WTC11 (cell line): ENCODE results near the gene GZF1. TPM values are rescaled to one million over a fixed set of nuclear protein-coding genes. Genes with fewer than 3 reads are reported as not detected.

Experiments
- ATAC-seq: fragments of 200-7000 bp; cut with Tn5 transposase; 2 replicates; pipeline ENCODE4 v1.10.0; 2021; ENCODE audit warnings: mild to moderate bottlenecking, moderate library complexity
- CTCF ChIA-PET: fragments of 300-600 bp; sonication (Branson Sonifier 250); formaldehyde crosslinking; loops from one replicate; lab custom pipeline; 2021; ENCODE audit warnings: antibody characterized with exemption; lab: Charles Lee
- POLR2A ChIA-PET: fragments of 350-600 bp; sonication (Branson Sonifier 250); formaldehyde crosslinking; loops from one replicate; lab custom pipeline; 2021; ENCODE audit warnings: antibody characterized with exemption; lab: Charles Lee
- DNase-seq: peaks from one replicate; pipeline ENCODE4 v3.0.0; 2021; ENCODE audit warnings: low spot score
- H3K27ac Mint-ChIP-seq: 2 replicates; pipeline ENCODE4 v1.8.0; 2021; ENCODE audit warnings: mixed read lengths
- H3K27me3 Mint-ChIP-seq: 2 replicates; pipeline ENCODE4 v1.8.0; 2021; ENCODE audit warnings: low read depth, mild to moderate bottlenecking, moderate library complexity, mixed read lengths
- H3K36me3 Mint-ChIP-seq: 2 replicates; pipeline ENCODE4 v1.8.0; 2021; ENCODE audit warnings: mixed read lengths
- H3K4me1 Mint-ChIP-seq: 2 replicates; pipeline ENCODE4 v1.8.0; 2022; ENCODE audit warnings: mixed read lengths
- H3K4me3 Mint-ChIP-seq: 2 replicates; pipeline ENCODE4 v1.8.0; 2021; ENCODE audit warnings: mild to moderate bottlenecking, moderate library complexity, mixed read lengths
- H3K9me3 Mint-ChIP-seq: 2 replicates; pipeline ENCODE4 v1.8.0; 2021; ENCODE audit warnings: mixed read lengths
- ARID4B ChIP-seq: sonication (generic); formaldehyde crosslinking; IDR thresholded peaks from 2 replicates; pipeline ENCODE4 v1.8.0; 2023; ENCODE audit warnings: missing genetic modification reagents, mild to moderate bottlenecking, borderline replicate concordance
- EMX1 ChIP-seq: fragments of 250-450 bp; sonication (Bioruptor Pico); IDR thresholded peaks from 2 replicates; pipeline ENCODE4 v1.8.0; 2021; ENCODE audit warnings: mild to moderate bottlenecking
- FOXP1 ChIP-seq: sonication (generic); formaldehyde crosslinking; IDR thresholded peaks from 2 replicates; pipeline ENCODE4 v1.8.0; 2022; ENCODE audit warnings: missing genetic modification reagents, mild to moderate bottlenecking, moderate library complexity, borderline replicate concordance
- JAZF1 ChIP-seq: fragments of 250-450 bp; sonication (Bioruptor Pico); IDR thresholded peaks from 2 replicates; pipeline ENCODE4 v1.9.0; 2021; ENCODE audit warnings: moderate library complexity, mild to moderate bottlenecking, inconsistent platforms
- MLX ChIP-seq: sonication (generic); formaldehyde crosslinking; IDR thresholded peaks from 2 replicates; pipeline ENCODE4 v1.8.1; 2023; ENCODE audit warnings: mild to moderate bottlenecking, missing genetic modification reagents, moderate library complexity
- MXD4 ChIP-seq: fragments of 250-450 bp; sonication (Bioruptor Pico); IDR thresholded peaks from 2 replicates; pipeline ENCODE4 v1.8.0; 2021; ENCODE audit warnings: mild to moderate bottlenecking, moderate library complexity, borderline replicate concordance
- NFYB ChIP-seq: sonication (generic); formaldehyde crosslinking; conservative IDR thresholded peaks from 2 replicates; pipeline ENCODE4 v1.8.0; 2022; ENCODE audit warnings: low read depth, missing genetic modification reagents
- OVOL2 ChIP-seq: fragments of 250-450 bp; sonication (Bioruptor Pico); IDR thresholded peaks from 2 replicates; pipeline ENCODE4 v1.9.0; 2021; ENCODE audit warnings: mild to moderate bottlenecking, borderline replicate concordance
- SOX15 ChIP-seq: fragments of 250-450 bp; sonication (Bioruptor Pico); IDR thresholded peaks from 2 replicates; pipeline ENCODE4 v1.9.0; 2021; ENCODE audit warnings: mild to moderate bottlenecking
- TCF7 ChIP-seq: sonication (generic); formaldehyde crosslinking; IDR thresholded peaks from 2 replicates; pipeline ENCODE4 v1.8.0; 2022; ENCODE audit warnings: mild to moderate bottlenecking, low read depth, missing genetic modification reagents, moderate library complexity
- ZBTB21 ChIP-seq: sonication (generic); formaldehyde crosslinking; IDR thresholded peaks from 2 replicates; pipeline ENCODE4 v1.8.1; 2023; ENCODE audit warnings: mild to moderate bottlenecking, missing genetic modification reagents, borderline replicate concordance
- ZNF263 ChIP-seq: sonication (generic); formaldehyde crosslinking; IDR thresholded peaks from 2 replicates; pipeline ENCODE4 v1.8.1; 2022; ENCODE audit warnings: low read depth, mild to moderate bottlenecking, moderate library complexity, missing genetic modification reagents
- ZNF317 ChIP-seq: sonication (generic); formaldehyde crosslinking; IDR thresholded peaks from 2 replicates; pipeline ENCODE4 v1.8.1; 2023; ENCODE audit warnings: low read depth, mild to moderate bottlenecking, moderate library complexity, missing genetic modification reagents, borderline replicate concordance
- total RNA-seq: library from RNA; stranded (reverse); gene quantifications from 3 replicates; pipeline ENCODE4 v1.2.3, GENCODE V29; 2021
- TF ChIP-seq, protein P1 (sequence below): sonication (generic); formaldehyde crosslinking; IDR thresholded peaks from 2 replicates; pipeline ENCODE4 v1.8.0; 2022; ENCODE audit warnings: missing genetic modification reagents
- TF ChIP-seq, protein P2 (sequence below): fragments of 250-450 bp; sonication (Bioruptor Pico); IDR thresholded peaks from 2 replicates; pipeline ENCODE4 v1.9.0; 2021; ENCODE audit warnings: mild to moderate bottlenecking
- TF ChIP-seq, protein P3 (sequence below): fragments of 200-600 bp; IDR thresholded peaks from 2 replicates; pipeline ENCODE4 v1.8.0; 2022; ENCODE audit warnings: antibody characterized with exemption

Gene GZF1
- total RNA-seq, 1 experiment from 2014 or later: 9.5 TPM

- H3K4me3 Mint-ChIP-seq: no peak overlapping the region
Measured at GRCh38 chr20:23339986-23340385, 22.0 kb upstream of the GZF1 start.

More at GRCh38 chr20:23339986-23340385, 22.0 kb upstream of the GZF1 start:
- CTCF ChIA-PET: interaction anchor here (0.7 to 4.0 kb wide), 25 partner anchors 10 to 1006 kb away, joined by 3 to 41 read pairs (median 5); partner anchors contain the start of genes NAPB, NXT1 and THBD
- Mint-ChIP-seq H3K27ac (no peak overlapping the region), H3K27me3 (no peaks in the 10 kb centered on the region; the same call in 1 of the 2 replicates)
- no peak for ATAC-seq
- TF ChIP-seq SOX15 (CRISPR knock-in tag): no peak
- no peak for TF ChIP-seq OVOL2 (CRISPR knock-in tag)
- no peak for TF ChIP-seq MLX (CRISPR knock-in tag)
- no peak for TF ChIP-seq ZBTB21 (CRISPR knock-in tag)
- TF ChIP-seq, protein P1, sequence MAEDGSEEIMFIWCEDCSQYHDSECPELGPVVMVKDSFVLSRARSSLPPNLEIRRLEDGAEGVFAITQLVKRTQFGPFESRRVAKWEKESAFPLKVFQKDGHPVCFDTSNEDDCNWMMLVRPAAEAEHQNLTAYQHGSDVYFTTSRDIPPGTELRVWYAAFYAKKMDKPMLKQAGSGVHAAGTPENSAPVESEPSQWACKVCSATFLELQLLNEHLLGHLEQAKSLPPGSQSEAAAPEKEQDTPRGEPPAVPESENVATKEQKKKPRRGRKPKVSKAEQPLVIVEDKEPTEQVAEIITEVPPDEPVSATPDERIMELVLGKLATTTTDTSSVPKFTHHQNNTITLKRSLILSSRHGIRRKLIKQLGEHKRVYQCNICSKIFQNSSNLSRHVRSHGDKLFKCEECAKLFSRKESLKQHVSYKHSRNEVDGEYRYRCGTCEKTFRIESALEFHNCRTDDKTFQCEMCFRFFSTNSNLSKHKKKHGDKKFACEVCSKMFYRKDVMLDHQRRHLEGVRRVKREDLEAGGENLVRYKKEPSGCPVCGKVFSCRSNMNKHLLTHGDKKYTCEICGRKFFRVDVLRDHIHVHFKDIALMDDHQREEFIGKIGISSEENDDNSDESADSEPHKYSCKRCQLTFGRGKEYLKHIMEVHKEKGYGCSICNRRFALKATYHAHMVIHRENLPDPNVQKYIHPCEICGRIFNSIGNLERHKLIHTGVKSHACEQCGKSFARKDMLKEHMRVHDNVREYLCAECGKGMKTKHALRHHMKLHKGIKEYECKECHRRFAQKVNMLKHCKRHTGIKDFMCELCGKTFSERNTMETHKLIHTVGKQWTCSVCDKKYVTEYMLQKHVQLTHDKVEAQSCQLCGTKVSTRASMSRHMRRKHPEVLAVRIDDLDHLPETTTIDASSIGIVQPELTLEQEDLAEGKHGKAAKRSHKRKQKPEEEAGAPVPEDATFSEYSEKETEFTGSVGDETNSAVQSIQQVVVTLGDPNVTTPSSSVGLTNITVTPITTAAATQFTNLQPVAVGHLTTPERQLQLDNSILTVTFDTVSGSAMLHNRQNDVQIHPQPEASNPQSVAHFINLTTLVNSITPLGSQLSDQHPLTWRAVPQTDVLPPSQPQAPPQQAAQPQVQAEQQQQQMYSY (CRISPR knock-in tag): no peak
- no peak for TF ChIP-seq FOXP1 (CRISPR knock-in tag)
- no peak for TF ChIP-seq ARID4B (CRISPR knock-in tag)
- no peak for TF ChIP-seq ZNF317 (CRISPR knock-in tag)
- no peak for TF ChIP-seq MXD4 (CRISPR knock-in tag)
- no peak for TF ChIP-seq NFYB (CRISPR knock-in tag)
- TF ChIP-seq JAZF1 (CRISPR knock-in tag): no peak
- no peak for TF ChIP-seq EMX1 (CRISPR knock-in tag)
- TF ChIP-seq, protein P2, sequence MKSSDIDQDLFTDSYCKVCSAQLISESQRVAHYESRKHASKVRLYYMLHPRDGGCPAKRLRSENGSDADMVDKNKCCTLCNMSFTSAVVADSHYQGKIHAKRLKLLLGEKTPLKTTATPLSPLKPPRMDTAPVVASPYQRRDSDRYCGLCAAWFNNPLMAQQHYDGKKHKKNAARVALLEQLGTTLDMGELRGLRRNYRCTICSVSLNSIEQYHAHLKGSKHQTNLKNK (CRISPR knock-in tag): no peak
- TF ChIP-seq TCF7 (CRISPR knock-in tag): no peak
- TF ChIP-seq, protein P3, sequence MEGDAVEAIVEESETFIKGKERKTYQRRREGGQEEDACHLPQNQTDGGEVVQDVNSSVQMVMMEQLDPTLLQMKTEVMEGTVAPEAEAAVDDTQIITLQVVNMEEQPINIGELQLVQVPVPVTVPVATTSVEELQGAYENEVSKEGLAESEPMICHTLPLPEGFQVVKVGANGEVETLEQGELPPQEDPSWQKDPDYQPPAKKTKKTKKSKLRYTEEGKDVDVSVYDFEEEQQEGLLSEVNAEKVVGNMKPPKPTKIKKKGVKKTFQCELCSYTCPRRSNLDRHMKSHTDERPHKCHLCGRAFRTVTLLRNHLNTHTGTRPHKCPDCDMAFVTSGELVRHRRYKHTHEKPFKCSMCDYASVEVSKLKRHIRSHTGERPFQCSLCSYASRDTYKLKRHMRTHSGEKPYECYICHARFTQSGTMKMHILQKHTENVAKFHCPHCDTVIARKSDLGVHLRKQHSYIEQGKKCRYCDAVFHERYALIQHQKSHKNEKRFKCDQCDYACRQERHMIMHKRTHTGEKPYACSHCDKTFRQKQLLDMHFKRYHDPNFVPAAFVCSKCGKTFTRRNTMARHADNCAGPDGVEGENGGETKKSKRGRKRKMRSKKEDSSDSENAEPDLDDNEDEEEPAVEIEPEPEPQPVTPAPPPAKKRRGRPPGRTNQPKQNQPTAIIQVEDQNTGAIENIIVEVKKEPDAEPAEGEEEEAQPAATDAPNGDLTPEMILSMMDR: no peak
- no peak for TF ChIP-seq ZNF263
- TF ChIP-seq, all 79 proteins: peak for 0
- H3K4me1 Mint-ChIP-seq: peaks cover 13% of the 10 kb centered on the region
- no peaks in the 10 kb centered on the region for H3K36me3 Mint-ChIP-seq
- POLR2A ChIA-PET: no interaction called here
- peaks cover 7% of the 10 kb centered on the region for H3K9me3 Mint-ChIP-seq
- no peak for DNase-seq
